ENCODE data around the gene GAS7.

The GAS7 gene

GRCh38 chr17:10156599-10156947 is 41.8 kb downstream of the GAS7 start:
- peak overlapping the region; percentile 44 to 58 for H3K27ac ChIP-seq (ENCODE audit: low read depth in 2 of 2, low read length in 2 of 2)

DNA sequence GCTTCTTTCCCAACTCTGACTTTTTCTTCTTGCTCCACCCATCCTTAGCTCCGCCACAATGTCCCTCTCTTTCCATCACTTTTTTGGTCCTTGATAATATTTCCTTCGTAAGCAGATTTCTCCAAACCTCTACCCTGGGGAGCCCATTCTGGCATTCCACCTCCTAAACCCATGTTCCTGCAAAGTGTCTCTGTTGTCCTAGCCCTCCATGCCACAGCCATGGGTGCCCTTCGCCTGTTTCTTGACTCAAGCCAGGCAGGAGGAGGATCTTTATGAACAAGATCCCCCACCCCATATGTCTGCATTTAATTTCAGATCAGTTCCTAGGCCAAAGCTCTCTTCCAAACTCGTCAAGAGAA is 42.4 kb downstream of the GAS7 start:
- H3K27me3 ChIP-seq (ENCODE audit: control insufficient read depth in 2 of 2, insufficient read depth in 2 of 2, low read length in 2 of 2) = no peaks in the 10 kb centered on the region
- peak overlapping the region in 1 of 2 donors; percentile 18 for H3K9ac ChIP-seq (ENCODE audit: low read depth in 1 of 2, low read length in 2 of 2)
- H3K4me1 ChIP-seq (ENCODE audit: control insufficient read depth in 2 of 2, insufficient read depth in 2 of 2, low read length in 2 of 2) = no peaks in the 10 kb centered on the region
- no peaks in the 10 kb centered on the region for H3K36me3 ChIP-seq (ENCODE audit: control insufficient read depth in 2 of 2, insufficient read depth in 2 of 2, low read length in 2 of 2)
- H3K27ac ChIP-seq (ENCODE audit: low read depth in 2 of 2, low read length in 2 of 2) = peak overlapping the region; percentile 44 to 58
- H3K4me3 ChIP-seq (ENCODE audit: low read length in 2 of 2) = no peak overlapping the region
- H3K9me3 ChIP-seq (ENCODE audit: control insufficient read depth in 2 of 2, low read length in 2 of 2) = no peaks in the 10 kb centered on the region

More at GRCh38 chr17:10156599-10156947, 41.8 kb downstream of the GAS7 start:
- Histone ChIP-seq H3K4me3 (ENCODE audit: low read length in 2 of 2) (no peak overlapping the region), H3K9ac (ENCODE audit: low read depth in 1 of 2, low read length in 2 of 2) (peak overlapping the region in 1 of 2 donors; percentile 18), H3K27me3 (ENCODE audit: control insufficient read depth in 2 of 2, insufficient read depth in 2 of 2, low read length in 2 of 2) (no peaks in the 10 kb centered on the region), H3K36me3 (ENCODE audit: control insufficient read depth in 2 of 2, insufficient read depth in 2 of 2, low read length in 2 of 2) (no peaks in the 10 kb centered on the region), H3K9me3 (ENCODE audit: control insufficient read depth in 2 of 2, low read length in 2 of 2) (no peaks in the 10 kb centered on the region), H3K4me1 (ENCODE audit: control insufficient read depth in 2 of 2, insufficient read depth in 2 of 2, low read length in 2 of 2) (no peaks in the 10 kb centered on the region)

- no peak overlapping the region for H3K4me3 ChIP-seq (ENCODE audit: low read length in 2 of 2)
- H3K9ac ChIP-seq (ENCODE audit: low read depth in 1 of 2, low read length in 2 of 2) = no peak overlapping the region
- peak overlapping the region in 1 of 2 donors; percentile 44 for H3K27ac ChIP-seq (ENCODE audit: low read depth in 2 of 2, low read length in 2 of 2)
- H3K27me3 ChIP-seq (ENCODE audit: control insufficient read depth in 2 of 2, insufficient read depth in 2 of 2, low read length in 2 of 2) = no peaks in the 10 kb centered on the region
- H3K9me3 ChIP-seq (ENCODE audit: control insufficient read depth in 2 of 2, low read length in 2 of 2) = no peaks in the 10 kb centered on the region
- no peaks in the 10 kb centered on the region for H3K4me1 ChIP-seq (ENCODE audit: control insufficient read depth in 2 of 2, insufficient read depth in 2 of 2, low read length in 2 of 2)
- no peaks in the 10 kb centered on the region for H3K36me3 ChIP-seq (ENCODE audit: control insufficient read depth in 2 of 2, insufficient read depth in 2 of 2, low read length in 2 of 2)
These were observed 42.9 kb downstream of the GAS7 start for GRCh38 chr17:10155371-10156076.

DNA sequence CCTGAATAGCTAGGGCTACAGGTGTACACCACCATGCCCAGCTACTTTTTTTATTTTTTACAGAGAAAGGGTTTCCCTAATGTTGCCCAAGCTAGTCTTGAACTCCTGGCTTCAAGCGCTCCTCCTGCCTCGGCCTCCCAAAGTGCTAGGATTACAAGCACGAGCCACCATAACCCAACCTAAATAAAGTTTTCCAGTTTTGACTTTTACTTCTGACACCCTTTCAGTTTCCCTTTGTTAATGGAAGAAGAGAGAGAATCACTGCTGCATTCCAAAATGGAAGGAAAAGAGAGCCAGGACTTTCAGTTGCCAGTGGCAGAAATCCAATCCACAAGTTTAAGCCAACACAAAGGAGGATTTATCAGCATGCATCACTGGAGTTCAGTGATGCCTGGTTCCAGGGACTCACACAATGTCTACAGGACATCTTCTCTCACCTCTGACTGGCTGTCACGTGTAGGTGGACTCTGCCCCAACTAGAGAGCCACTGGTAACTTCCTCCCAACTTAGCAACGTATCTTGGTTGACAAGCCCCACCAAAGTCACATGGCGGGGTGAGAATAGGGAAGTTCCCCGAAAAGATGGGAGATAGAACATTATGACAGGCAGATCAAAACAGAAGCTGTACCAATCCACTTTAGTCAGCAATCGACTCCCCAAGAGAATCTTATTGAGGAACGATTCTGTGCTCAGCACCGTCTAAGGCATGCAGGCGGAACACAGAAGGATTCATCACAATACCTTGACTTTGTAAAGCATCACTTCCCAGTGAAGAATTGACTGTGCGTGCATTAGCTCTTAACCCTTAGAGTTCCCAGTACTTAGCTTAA is 46.5 kb downstream of the GAS7 start:
- no peaks in the 10 kb centered on the region for H3K9me3 ChIP-seq (ENCODE audit: control insufficient read depth in 2 of 2, low read length in 2 of 2)
- peak overlapping the region; percentile 2 to 20 for H3K27ac ChIP-seq (ENCODE audit: low read depth in 2 of 2, low read length in 2 of 2)
- no peaks in the 10 kb centered on the region for H3K36me3 ChIP-seq (ENCODE audit: control insufficient read depth in 2 of 2, insufficient read depth in 2 of 2, low read length in 2 of 2)
- H3K27me3 ChIP-seq (ENCODE audit: control insufficient read depth in 2 of 2, insufficient read depth in 2 of 2, low read length in 2 of 2) = no peaks in the 10 kb centered on the region
- no peak overlapping the region for H3K9ac ChIP-seq (ENCODE audit: low read depth in 1 of 2, low read length in 2 of 2)
- peaks cover 0 to 3% of the 10 kb centered on the region in 2 donors for H3K4me1 ChIP-seq (ENCODE audit: control insufficient read depth in 2 of 2, insufficient read depth in 2 of 2, low read length in 2 of 2)
- H3K4me3 ChIP-seq (ENCODE audit: low read length in 2 of 2) = no peak overlapping the region

- Histone ChIP-seq H3K4me1 (ENCODE audit: control insufficient read depth in 2 of 2, insufficient read depth in 2 of 2, low read length in 2 of 2) (peaks cover 0 to 3% of the 10 kb centered on the region in 2 donors), H3K9ac (ENCODE audit: low read depth in 1 of 2, low read length in 2 of 2) (no peak overlapping the region), H3K36me3 (ENCODE audit: control insufficient read depth in 2 of 2, insufficient read depth in 2 of 2, low read length in 2 of 2) (no peaks in the 10 kb centered on the region), H3K27me3 (ENCODE audit: control insufficient read depth in 2 of 2, insufficient read depth in 2 of 2, low read length in 2 of 2) (no peaks in the 10 kb centered on the region), H3K4me3 (ENCODE audit: low read length in 2 of 2) (no peak overlapping the region), H3K9me3 (ENCODE audit: control insufficient read depth in 2 of 2, low read length in 2 of 2) (no peaks in the 10 kb centered on the region), H3K27ac (ENCODE audit: low read depth in 2 of 2, low read length in 2 of 2) (peak overlapping the region in 1 of 2 donors; percentile 32)
These were observed 48.6 kb downstream of the GAS7 start for GRCh38 chr17:10149573-10150399.

DNA sequence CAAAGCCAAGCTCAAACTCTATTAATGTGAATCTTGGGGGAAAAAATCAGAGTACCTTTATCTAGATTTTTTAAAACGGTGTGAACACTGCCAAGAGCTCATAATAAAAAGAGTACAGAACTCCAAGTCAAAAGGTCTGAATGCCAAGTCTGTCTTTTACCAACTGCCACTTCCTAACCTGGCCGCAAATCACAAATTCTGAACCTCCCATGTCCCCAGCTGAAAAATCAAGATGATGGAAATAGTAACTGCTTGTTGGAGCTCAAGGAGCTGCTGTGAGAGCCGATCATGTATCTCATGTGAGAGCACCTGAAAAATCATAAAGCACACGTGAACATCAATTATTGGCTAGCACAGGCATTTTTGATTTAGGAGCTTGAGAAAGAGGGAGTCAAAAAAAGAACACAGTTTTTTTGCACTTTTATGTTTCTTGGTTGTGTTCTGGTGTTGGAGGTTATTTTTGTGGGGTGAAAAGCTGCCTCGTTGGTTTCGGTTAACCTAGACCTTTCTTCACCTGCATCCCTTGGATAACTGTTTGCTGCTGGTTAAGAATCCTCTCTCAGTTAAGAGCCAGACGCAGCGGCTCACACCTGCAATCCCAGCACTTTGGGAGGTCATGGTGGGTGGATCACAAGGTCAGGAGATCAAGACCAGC is 50.5 kb downstream of the GAS7 start:
- Histone ChIP-seq H3K27ac (ENCODE audit: low read depth in 2 of 2, low read length in 2 of 2) (no peak overlapping the region), H3K36me3 (ENCODE audit: control insufficient read depth in 2 of 2, insufficient read depth in 2 of 2, low read length in 2 of 2) (no peaks in the 10 kb centered on the region), H3K9ac (ENCODE audit: low read depth in 1 of 2, low read length in 2 of 2) (no peak overlapping the region), H3K4me3 (ENCODE audit: low read length in 2 of 2) (no peak overlapping the region), H3K4me1 (ENCODE audit: control insufficient read depth in 2 of 2, insufficient read depth in 2 of 2, low read length in 2 of 2) (peaks cover 0 to 3% of the 10 kb centered on the region in 2 donors), H3K9me3 (ENCODE audit: control insufficient read depth in 2 of 2, low read length in 2 of 2) (no peaks in the 10 kb centered on the region), H3K27me3 (ENCODE audit: control insufficient read depth in 2 of 2, insufficient read depth in 2 of 2, low read length in 2 of 2) (no peaks in the 10 kb centered on the region)

DNA sequence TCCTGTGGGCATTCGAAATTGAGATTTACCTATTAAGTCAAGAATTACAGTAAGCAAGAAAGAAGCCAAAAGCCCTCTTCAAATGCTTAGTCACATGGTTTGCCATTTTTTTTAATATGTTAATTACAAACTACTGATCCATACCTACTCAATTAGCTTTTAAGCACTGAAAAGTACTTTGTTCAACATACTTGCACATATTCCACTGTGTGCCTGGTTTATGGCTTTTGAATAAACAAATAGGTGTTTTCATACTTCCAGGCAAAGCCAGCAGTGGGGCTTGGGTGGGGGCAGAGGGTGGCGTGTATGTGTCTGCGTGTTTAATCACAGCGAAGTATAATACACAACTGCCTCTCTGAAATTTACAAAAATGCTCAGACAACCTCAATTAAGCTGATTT is 51.4 kb downstream of the GAS7 start:
- Histone ChIP-seq H3K9ac (ENCODE audit: low read depth in 1 of 2, low read length in 2 of 2) (no peak overlapping the region), H3K9me3 (ENCODE audit: control insufficient read depth in 2 of 2, low read length in 2 of 2) (no peaks in the 10 kb centered on the region), H3K27ac (ENCODE audit: low read depth in 2 of 2, low read length in 2 of 2) (no peak overlapping the region), H3K36me3 (ENCODE audit: control insufficient read depth in 2 of 2, insufficient read depth in 2 of 2, low read length in 2 of 2) (no peaks in the 10 kb centered on the region), H3K4me1 (ENCODE audit: control insufficient read depth in 2 of 2, insufficient read depth in 2 of 2, low read length in 2 of 2) (peaks cover 0 to 3% of the 10 kb centered on the region in 2 donors), H3K27me3 (ENCODE audit: control insufficient read depth in 2 of 2, insufficient read depth in 2 of 2, low read length in 2 of 2) (no peaks in the 10 kb centered on the region), H3K4me3 (ENCODE audit: low read length in 2 of 2) (no peak overlapping the region)

DNA sequence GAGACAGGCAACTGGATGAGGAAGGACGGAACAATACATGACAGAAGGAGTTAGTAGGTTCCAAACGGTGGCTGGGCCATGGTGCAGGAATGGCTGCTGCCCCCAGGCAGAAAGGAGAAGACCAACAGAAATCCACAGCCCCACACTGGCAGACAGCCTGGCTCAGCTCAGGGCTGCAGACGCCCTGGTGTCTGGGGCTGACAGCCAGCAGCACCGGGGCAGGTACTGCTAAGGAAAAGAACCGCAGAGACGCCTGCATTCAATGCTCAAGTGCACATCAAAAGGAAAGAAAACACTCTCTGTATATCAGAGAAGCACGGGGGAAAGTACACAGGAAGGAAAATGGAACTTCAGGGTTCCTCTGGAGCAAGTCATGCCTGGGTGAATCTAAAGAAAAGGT is 53.4 kb downstream of the GAS7 start:
- no peaks in the 10 kb centered on the region for H3K36me3 ChIP-seq (ENCODE audit: control insufficient read depth in 2 of 2, insufficient read depth in 2 of 2, low read length in 2 of 2)
- H3K27me3 ChIP-seq (ENCODE audit: control insufficient read depth in 2 of 2, insufficient read depth in 2 of 2, low read length in 2 of 2) = no peaks in the 10 kb centered on the region
- no peaks in the 10 kb centered on the region for H3K9me3 ChIP-seq (ENCODE audit: control insufficient read depth in 2 of 2, low read length in 2 of 2)
- H3K4me3 ChIP-seq (ENCODE audit: low read length in 2 of 2) = no peak overlapping the region
- H3K4me1 ChIP-seq (ENCODE audit: control insufficient read depth in 2 of 2, insufficient read depth in 2 of 2, low read length in 2 of 2) = peaks cover 0 to 3% of the 10 kb centered on the region in 2 donors
- H3K27ac ChIP-seq (ENCODE audit: low read depth in 2 of 2, low read length in 2 of 2) = no peak overlapping the region
- H3K9ac ChIP-seq (ENCODE audit: low read depth in 1 of 2, low read length in 2 of 2) = no peak overlapping the region

DNA sequence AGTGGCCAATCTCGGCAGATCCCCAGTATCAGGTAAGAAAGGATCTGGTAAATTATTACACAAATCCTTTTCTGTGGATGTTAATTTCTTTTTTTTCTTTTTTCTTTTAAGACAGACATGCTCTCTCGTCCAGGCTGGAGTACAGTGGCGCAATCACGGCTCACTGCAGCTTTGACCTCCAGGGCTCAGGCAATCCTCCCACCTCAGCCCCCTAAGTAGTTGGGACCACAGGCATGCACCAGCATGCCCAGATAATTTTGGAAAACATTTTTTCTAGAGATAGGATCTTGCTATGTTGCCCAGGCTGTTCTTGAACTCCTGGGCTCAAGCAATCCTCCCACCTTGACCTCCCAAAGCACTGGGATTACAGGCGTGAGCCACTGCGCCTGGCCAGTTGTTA is 54.0 kb downstream of the GAS7 start:
- Histone ChIP-seq H3K27ac (ENCODE audit: low read depth in 2 of 2, low read length in 2 of 2) (no peak overlapping the region), H3K27me3 (ENCODE audit: control insufficient read depth in 2 of 2, insufficient read depth in 2 of 2, low read length in 2 of 2) (no peaks in the 10 kb centered on the region), H3K4me3 (ENCODE audit: low read length in 2 of 2) (no peak overlapping the region), H3K4me1 (ENCODE audit: control insufficient read depth in 2 of 2, insufficient read depth in 2 of 2, low read length in 2 of 2) (peaks cover 0 to 3% of the 10 kb centered on the region in 2 donors), H3K9ac (ENCODE audit: low read depth in 1 of 2, low read length in 2 of 2) (no peak overlapping the region), H3K36me3 (ENCODE audit: control insufficient read depth in 2 of 2, insufficient read depth in 2 of 2, low read length in 2 of 2) (no peaks in the 10 kb centered on the region), H3K9me3 (ENCODE audit: control insufficient read depth in 2 of 2, low read length in 2 of 2) (no peaks in the 10 kb centered on the region)
